ENCODE results near the gene MAP2K2.

Gene MAP2K2

DNA sequence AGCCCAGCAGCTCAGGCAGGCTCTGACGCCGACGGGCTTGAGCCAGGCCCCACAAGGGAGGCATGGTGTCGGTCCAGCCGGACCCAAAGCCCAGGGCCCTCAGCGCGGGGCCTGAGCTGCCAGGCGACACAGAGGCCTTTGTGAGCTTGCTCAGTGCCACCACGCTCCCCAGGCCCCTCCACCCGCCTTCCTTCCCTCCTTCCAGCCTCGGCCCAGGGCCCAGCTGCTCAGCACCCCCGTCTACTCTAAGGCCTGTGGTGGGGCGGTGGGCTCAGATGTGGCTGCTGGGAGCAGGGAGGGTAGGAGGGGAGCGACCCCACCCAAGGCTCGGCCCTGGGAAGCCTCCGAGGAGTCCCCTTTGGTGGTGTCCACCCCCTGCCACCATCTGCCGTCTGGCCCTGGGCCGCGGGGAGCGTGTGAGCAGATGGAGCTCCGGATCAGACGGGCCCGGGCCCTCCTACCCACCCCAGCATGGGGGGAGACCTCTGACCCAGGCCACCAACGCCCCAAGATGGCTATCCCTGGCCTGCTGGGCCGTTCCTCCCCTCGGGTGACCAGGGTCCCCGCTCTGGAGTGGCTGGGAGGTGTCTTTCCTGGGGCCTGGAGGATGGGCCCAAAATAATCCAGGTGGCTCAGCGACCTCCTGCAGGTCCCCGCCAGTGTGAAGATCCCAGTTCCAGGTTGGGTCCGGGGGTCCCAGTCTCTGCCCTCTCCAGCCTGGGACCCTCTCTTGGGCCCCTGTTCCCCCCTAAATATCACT is 65.0 kb downstream of the MAP2K2 start:
- DNase-seq = no peak

DNA sequence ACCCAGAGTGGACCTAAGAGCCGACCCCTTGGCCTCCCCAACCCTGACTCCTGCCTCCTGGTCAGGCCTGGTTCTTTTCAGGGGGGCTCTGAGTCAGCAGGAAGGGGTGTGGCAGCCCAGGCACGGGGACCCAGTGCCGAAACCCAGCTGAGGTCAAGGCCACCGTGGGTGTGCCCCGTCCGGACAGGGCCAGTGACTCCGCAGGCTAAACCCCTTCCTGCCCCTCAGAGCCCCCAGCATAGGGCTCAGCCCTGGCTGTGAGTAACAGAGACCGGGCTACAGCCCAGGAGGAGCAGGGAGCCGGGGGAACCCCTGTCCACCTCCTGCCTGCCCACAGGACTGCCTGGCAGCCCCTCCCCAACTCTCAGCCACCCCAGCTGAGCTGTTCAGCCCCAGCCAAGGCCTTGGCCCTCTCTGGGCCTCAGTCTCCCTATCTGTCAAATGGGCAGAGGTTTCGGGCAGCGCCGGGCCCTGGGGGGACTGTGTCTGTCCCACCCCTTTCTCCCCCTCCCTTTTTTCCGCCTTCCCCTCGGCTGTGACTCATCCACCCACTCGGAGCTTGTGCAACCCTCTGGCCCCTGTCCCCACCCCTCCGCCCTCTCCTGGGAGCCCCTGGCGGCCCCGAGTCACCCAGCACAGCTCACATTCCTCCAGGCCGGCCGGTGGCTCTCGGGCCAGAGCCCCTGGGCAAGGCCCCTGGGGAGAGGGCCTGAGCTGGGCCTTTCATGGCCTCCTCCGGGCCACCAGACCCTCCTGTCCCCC is 65.8 kb downstream of the MAP2K2 start:
- no peak for DNase-seq

DNA sequence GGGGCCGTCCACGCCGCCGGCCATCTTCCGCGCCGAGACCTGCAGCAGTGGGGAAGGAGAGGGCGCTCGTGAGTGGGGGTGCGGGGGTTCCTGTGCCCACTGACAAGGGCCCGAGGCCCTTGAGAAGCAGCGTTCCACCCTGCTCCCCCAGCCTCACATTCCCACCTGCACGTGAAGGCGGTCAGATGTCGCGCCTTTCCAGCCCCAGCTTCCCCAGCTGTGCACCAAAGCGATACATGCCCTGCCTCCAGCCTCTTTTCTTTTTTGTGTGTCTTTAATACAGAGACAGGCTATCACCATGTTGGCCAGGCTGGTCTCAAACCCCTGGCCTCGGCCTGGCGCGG is 68.7 kb downstream of the MAP2K2 start:
- no peak for DNase-seq

DNA sequence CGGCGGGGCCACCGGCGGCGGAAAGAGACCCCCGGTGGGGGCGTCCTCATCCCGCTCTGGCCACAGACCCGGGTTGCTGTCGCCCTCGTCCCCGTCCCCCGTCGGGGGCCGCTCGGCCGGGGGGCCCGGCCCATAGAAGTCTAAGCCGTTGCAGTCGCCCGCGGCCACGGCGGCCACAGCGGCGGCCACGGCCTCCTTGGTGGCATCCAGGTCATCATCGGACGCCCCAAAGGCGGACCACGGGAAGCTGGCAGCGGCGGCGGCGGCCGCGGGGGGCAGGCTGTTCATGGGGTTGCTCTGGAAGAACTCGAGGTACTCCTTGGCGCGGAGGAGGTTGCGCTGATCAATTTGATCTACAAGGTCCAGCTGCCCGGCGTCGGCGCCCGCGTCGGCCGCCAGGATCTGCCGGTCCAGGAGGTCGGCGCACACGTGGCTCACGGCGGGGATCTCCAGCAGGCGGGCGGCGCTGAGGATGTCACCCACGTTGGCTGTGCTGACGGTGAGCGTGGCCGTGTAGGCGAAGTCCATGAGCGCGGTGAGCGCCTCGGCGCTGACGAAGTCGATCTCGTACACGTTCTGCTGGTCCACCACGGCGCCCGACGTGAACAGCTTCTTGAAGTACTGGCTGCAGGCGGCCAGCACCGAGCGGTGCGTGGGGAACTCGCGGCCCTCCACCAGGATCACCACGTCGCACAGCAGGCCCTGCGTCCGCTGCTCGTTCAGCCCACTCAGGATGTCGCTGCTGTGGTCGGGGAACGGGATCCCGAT is 69.3 kb downstream of the MAP2K2 start:
- no peak for DNase-seq

DNA sequence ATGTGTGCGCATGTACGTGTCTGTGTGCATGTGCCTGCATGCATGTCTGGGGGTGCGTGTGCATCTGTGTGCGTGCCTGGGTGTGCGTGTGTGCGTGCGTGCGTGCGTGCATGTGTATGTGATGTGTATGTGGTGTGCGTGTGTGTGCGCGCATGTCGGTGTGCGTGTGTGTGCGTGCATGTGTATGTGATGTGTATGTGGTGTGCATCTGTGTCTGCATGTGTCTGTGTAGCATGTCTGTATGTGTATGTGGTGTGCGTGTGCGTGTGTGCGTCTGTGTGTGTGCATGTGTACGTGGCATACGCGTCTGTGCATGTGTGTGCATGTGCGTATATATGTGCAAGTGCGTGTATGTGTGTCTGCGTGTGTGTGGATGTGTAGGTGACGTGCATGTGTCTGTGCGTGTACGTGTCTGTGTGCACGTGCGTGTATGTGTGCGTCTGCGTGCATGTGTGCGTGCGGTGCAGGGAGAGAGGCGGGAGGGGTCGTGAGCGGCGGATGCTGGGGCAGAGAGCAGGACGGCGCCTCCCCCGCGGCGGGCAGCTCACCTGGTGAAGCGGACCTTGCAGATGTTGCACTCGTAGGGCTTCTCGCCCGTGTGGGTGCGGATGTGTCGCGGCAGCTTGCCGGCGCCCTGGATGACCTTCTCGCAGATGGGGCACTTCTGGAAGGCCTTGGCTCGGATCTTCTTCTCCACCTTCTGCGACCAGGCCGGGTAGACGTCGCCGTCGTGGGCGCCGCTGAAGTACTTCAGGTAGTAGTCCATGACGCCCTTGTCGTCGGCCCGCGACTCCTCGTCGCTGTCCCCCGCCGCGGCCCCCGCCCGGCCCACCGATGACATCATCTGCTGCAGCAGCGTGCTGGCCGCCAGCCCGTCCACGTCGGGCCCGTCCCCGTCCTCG is 70.2 kb downstream of the MAP2K2 start:
- no peak for DNase-seq

DNA sequence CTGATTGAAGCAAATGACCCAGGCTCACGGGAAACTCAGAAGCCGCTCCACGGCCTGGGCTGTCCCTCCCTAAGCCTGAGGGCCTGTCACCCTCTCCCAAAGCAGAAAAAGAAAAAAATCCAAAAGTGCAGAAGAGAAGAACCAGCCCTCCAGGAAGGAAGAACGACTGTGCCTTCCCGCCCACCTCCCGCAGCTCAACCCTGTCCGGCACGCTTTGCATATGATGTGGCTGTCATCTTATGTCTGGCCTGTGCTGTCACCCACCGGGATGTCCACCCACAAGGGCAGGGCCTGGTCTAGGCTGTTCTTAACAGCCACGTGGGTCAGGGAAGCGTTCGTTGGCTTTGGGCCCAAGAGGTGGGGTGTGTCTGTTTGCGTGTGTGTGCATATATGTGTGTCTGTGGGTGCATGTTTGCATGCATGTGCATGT is 70.9 kb downstream of the MAP2K2 start:
- no peak for DNase-seq

DNA sequence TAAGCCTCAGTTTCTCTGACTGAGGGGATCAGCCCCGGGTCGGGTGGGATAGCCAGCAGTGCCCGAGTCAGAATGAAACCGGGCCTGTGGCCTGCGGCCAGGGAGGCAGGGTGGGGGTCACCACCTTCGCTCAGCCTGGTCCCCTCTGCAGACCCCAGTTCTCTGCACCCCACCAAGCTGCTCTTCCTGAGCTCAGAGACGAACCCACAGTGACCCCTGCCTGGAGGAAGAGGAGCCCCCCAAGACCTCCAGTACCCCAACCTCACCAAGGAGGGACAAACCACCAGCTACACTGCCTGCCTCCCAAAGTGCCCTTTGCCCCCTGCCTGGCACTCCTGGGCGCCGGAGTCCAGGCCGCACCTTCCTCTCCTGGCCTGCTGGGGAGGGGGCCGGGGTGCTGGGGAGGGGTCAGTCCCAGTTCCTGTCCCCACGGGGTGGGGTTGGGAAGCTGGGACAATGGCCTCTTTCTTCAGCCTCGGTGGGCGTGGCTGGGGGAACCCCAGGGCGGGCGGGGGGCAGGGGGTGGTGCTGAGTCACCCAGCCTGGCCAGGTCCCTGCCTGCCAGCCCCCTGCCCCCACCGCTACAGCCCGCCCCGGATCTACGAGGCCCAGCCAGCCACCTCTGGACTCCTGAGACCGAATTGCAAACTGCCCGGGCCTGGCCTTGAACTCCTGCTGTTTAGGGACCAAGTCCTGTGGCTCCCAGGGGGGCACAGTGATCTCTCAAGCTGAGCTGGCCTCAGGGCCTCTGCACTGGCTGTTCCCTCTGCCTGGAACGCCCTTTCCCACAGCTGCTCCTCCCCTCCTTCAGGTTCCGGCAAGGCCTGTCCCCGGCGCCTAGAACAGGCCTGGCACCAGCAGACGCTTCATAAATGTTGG is 71.6 kb downstream of the MAP2K2 start:
- no peak for DNase-seq

DNA sequence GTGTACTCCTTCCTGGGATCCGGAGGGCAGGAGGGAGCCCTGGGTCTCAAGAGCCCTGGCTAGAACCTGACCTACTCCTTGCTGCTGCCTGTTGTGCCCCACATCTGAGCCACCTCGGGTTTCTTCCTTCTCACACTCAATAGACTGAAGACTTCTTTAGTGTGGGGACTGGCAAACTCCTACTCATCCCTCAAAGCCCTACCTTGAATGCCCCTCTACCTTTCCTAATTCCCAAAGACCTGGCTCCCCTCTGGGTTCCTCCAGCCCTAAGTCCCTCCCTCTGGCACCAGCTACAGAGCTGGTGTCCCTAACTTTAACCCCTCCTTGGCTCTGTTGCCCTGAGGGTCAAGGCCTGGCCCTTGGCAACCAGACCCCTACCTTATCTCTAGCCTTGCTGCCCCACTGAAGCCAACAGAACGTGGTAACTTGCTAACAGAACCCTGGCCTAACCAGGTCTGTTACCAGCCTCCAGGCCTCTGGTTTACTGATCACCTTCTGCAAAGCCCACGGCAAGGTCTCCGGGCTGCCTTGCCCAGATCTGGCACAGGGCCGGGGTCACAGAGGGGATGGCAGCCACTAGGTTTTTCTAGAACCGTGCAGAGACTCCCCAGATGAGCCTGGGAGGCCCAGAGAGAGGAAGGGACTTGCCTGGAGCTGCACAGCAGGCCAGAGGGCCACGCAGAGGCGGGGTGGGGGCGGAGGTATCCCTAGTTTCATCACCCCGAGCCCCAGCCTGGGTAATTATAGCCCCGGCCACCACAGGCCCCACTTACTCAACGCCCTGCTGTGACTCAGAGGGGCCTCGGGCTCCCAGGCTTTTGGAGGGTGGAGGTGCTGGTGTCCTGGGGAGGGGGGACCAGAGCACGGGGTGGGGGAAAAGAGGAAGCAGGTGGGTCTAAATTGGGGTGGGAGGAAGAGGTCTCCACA is 72.5 kb downstream of the MAP2K2 start:
- no peak for DNase-seq

DNA sequence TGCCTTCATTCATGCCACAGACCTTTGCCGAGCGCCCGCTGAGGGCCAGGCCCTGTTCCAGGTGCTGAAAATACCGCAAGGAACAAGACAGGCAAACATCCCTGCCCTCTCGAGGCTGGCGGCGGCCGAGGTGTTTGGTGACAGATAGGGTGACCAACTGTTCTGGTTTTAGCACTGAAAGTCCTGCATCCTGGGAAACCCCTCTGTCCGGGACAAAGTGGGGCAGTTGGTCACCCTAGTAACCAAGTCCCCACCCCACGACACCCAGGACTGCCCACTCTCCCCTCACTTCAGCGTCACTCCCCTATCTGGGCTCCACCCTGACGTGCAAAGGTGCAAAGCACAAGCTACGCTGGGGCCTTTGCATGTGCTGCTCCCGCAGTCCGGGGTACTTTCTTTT is 74.5 kb downstream of the MAP2K2 start:
- DNase-seq = no peak

DNA sequence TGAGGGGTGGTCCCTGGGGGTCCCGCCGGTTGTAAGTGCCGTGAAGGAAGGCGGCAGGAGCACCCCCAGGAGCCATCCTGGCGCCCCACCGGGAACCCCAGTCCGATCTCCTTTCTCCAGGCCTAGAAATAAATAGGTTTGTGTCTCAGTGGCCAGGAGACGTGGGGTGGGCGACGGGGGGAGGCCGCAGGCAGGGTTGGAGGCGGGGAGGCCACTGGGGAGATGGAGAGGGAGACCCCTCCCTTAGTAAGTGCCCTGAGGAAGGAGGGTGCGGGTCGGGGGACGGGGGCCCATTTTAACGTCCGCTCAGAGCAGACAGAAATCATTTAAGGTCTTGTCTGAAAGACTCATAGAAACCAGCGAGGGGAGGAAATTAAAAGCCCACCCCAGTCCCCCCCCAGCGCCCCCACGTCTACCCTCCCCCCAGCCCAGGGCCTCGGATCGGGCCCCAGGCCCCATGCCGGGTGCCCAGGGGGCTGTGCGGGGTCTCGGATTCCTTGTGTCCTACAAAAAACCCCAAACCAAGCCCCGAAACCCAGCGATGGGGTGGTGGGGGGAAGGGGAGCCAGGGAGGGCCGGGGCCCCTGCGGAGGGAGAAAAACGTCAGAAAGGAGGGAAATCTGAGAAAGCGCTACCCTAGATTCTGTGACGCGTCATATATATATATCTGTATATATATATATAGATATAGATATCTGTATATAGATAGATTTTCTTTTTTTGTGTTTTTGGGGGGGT is 76.8 kb downstream of the MAP2K2 start:
- DNase-seq = no peak

DNA sequence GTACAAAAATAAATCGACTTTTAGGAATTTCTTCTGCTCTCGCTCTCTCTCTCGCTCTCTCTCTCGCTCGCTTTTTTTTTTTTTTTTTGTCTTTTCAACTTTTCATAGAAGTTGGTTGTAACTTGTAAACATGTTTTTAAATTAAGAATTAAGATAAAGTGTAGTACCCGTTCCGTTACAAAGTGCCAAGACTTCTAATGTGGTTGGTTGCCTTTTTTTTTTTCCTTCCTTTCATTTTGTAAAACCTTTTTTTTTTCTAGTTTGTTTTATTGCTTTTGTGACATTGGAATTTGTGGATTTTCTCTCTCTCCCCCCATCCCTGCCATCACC is 77.6 kb downstream of the MAP2K2 start:
- DNase-seq = no peak

DNA sequence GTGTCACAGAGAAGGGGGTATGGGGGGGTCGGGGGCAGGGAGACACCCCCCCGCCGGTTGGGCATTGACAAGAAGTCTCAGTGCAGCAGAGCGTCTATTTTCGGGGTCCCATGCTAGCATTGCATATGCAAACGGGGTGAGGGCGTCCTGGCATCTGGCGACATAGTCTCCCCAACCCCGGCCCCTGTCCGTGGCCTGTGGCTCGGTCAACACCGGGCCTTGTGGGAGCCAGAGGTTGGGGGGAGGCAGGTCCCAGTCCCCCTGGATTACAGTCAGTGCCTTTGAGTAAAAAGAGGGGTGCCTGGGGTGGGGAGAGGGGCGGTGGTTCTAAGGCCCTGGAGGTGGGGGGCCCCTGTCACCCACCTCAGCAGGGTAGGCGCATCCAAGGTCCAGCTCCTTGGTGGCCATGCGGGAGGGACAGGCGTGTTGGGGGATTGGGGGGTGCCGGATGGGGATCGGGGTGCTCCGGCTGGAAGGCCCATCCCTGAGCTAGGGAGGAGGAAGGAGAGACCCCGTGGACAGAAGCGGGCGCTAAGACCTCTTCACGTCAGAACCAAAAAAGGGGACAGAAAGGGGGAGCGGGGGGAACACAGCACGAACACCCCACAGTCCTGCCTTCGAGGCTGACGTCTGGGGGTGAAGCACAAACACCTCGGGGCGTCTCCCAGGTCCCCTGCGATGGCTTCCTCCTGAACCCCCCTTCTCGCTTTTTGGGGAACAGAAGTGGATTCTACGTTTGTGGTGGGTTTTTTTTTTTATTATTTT is 78.1 kb downstream of the MAP2K2 start:
- no peak for DNase-seq

DNA sequence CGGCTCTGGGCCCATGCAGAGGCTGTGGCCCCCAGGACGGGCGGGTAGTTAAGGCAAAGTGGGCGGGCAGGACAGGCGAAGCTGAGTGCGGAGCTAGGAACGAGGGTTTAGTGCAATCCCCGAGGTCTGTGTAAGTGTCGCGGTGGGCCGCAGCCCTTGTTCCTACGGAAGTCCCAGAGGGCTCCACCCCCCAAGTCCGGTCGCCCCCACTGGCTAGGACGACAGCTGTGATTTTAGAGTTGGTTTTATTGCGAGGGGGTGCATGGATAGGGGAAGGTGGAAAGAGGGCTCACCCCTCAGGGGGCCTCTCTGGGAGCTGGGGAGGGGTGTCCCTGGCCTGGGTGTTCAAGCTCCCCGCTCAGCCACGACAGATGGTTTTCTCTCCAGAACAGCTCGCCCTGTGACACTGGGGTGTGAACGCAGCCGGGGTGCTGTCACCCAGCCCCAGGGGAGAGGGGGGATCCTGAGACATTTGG is 78.9 kb downstream of the MAP2K2 start:
- no peak for DNase-seq

DNA sequence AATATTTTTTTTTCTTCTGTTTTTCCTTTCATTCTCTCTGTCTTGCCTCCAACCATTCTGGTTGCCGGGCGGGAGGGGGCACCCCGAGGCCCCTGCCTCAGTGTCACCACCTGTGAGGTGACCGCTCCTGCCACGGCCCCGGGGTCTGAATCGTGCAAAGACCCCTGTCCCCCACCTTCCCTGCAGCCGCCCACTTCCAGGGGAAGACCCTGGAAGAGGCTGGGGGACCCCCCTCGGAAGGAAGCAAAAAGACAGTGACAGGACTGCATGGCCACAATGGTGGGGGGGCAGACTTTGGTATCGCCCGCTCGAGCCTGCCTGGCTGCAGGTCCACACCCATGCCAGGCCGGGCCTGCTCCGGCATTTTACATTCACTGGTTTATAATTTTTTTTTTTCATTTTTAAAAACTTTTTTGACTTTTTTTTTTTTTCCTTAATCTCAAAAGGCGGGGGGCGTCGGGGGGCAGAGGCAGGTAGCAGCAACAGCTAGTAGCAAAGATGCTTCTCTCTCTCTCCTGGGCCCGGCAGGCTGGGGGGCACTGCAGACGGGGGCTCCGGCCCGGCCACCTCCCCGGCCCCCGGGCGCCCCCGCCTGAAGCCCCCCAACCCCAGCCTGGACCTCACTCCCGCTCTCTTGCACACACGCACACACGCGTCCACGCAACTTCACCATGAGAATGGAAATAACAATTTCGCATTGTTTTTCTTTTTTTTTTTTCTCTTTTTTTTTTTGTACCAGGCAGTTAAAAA is 79.8 kb downstream of the MAP2K2 start:
- no peak for DNase-seq

DNA sequence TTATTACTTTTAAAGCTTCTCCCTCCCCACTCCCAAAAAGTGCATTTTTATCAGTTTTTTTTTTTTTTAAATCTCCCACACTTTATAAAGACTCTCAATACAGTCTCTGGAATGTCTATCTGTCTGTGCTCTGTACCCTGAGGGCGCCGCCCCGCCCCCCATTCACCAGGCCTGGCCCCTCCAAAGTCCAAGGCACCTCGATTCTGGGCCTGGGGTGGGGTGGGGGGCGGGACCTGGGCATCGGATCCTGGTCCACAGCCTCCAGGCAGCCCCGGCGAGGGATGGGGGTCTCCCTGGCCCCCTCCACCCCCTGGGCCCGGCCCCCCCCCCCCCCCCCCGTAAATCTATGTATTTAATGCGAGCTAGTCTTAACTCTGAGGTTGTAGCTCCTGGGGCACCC is 80.5 kb downstream of the MAP2K2 start:
- no peak for DNase-seq

DNA sequence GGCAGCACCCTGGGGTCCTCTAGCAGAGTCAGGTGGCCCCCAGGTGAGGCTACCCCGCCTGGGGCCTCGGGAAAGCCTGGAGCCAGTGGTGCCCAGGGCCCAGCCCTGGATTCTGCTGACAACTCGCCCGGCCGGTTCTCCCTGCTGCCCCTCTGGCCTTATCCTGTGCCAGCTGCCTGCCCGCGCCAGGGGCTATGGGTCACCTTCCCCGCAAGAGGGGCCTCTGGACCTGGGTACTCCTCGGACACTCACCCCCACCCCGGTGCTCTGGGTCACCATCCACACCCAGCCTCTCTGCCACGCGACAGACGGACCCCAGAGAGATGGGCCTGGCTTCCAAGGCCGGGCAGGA is 81.2 kb downstream of the MAP2K2 start:
- DNase-seq = no peak

DNA sequence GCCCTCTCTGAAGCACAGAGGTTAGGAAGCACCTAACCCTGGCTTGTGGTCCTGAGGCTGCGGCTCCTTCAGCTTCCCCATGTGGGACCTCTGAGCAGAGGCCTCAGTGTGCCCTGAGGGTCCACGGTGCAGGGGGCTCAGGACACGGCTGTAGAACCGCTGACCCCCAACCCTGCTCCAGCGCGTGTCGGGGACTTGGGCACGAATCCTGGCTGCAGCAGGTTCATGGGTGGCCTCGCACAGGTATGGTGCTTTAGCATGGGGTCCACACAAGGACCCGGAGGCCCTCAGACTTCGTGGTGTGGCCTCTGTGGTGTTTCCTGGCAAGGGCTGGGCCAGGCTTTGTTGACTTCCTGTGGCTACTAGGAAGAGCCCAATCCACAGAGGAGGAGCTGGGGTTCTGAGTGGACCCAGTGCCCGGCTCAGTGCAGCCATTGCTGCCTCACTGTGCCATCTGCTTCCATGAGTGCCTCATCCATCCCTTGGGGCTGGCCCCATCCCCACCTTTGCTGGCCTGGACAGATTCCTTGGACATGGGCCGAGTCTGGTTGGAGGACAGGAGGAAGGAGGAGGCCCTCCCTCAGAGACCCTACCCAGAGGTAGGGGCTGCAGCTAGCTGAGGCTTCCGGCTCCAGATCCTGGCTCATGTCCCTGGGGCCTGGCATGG is 81.7 kb downstream of the MAP2K2 start:
- no peak for DNase-seq

Measured in NCI-H2227 treated with DMSO at 0.1 percent for 48 hours (cell line).